Urothelium cell line (cell line): ENCODE measurements around the gene PGBD5.
"Not testable (repeated sequence)": the region's sequence is repeated elsewhere in the genome, so short reads cannot be mapped to it uniquely, and the experiment has no call there.

Experiments
- DNase-seq: peaks from one replicate; pipeline ENCODE4 v3.0.0; 2011; ENCODE audit warnings: low spot score, mixed read lengths
- FAIRE-seq: peaks from 2 replicates; lab custom pipeline; 2011; peaks lifted over from hg19 to GRCh38; lab: Jason Lieb, UNC

PGBD5 gene

GRCh38 chr1:230426246-230427093 lies at the start of gene PGBD5:
TSS of gene PGBD5 (minus strand) at chr1:230426332. CDS start at chr1:230425928, 404 bp downstream.
- no peak for FAIRE-seq
- peak; percentile 90 for DNase-seq

GRCh38 chr1:230474924-230475323 lies 48.8 kb upstream of the PGBD5 start:
- not testable (repeated sequence) for FAIRE-seq, DNase-seq

GRCh38 chr1:230470750-230471149 lies 44.6 kb upstream of the PGBD5 start:
- not testable (repeated sequence) for DNase-seq, FAIRE-seq

- DNase-seq (no peak), FAIRE-seq (no peak)
Measured at GRCh38 chr1:230469271-230469670, 43.1 kb upstream of the PGBD5 start.

GRCh38 chr1:230465691-230466090 lies 39.6 kb upstream of the PGBD5 start:
- FAIRE-seq (no peak), DNase-seq (no peak)

- FAIRE-seq (no peak), DNase-seq (no peak)
Measured at GRCh38 chr1:230464671-230465070, 38.5 kb upstream of the PGBD5 start.

GRCh38 chr1:230463760-230464159 lies 37.6 kb upstream of the PGBD5 start:
- FAIRE-seq (no peak), DNase-seq (no peak)

GRCh38 chr1:230463326-230463725 lies 37.2 kb upstream of the PGBD5 start:
- FAIRE-seq = no peak

GRCh38 chr1:230459465-230459864 lies 33.3 kb upstream of the PGBD5 start:
- FAIRE-seq (no peak), DNase-seq (peak; percentile 12)

More at GRCh38 chr1:230463326-230463725, 37.2 kb upstream of the PGBD5 start:
- DNase-seq = no peak

GRCh38 chr1:230458509-230458908 lies 32.4 kb upstream of the PGBD5 start:
- FAIRE-seq (no peak), DNase-seq (no peak)

- DNase-seq (no peak), FAIRE-seq (no peak)
Measured at GRCh38 chr1:230456478-230456877, 30.3 kb upstream of the PGBD5 start.

- FAIRE-seq = no peak
- no peak for DNase-seq
Measured at GRCh38 chr1:230455291-230455690, 29.2 kb upstream of the PGBD5 start.

- FAIRE-seq (no peak), DNase-seq (no peak)
Measured at GRCh38 chr1:230453377-230453776, 27.2 kb upstream of the PGBD5 start.

- FAIRE-seq = no peak
- DNase-seq = no peak
Measured at GRCh38 chr1:230441183-230442029, 15.3 kb upstream of the PGBD5 start.

- DNase-seq (no peak), FAIRE-seq (no peak)
Measured at GRCh38 chr1:230435108-230435507, 9.0 kb upstream of the PGBD5 start.

GRCh38 chr1:230431527-230431926 lies 5.4 kb upstream of the PGBD5 start:
- no peak for FAIRE-seq

GRCh38 chr1:230430499-230430898 lies 4.4 kb upstream of the PGBD5 start:
- no peak for DNase-seq
- no peak for FAIRE-seq

More at GRCh38 chr1:230431527-230431926, 5.4 kb upstream of the PGBD5 start:
- no peak for DNase-seq

GRCh38 chr1:230429067-230429735 lies 3.1 kb upstream of the PGBD5 start:
- FAIRE-seq (no peak), DNase-seq (no peak)

- FAIRE-seq = no peak
- DNase-seq = no peak
Measured at GRCh38 chr1:230427981-230428380, 1.8 kb upstream of the PGBD5 start.

- DNase-seq (no peak), FAIRE-seq (no peak)
Measured at GRCh38 chr1:230427094-230427876, 1.2 kb upstream of the PGBD5 start.
